Epithelial cell of esophagus (primary cell): ENCODE data around the gene CD300H.
A peak's percentile ranks its signal among the peaks of the same experiment; 100 is the strongest.
"Not testable (repeated sequence)": the region's sequence is repeated elsewhere in the genome, so short reads cannot be mapped to it uniquely, and the experiment has no call there.

Experiments used
- DNase-seq: peaks from one replicate; pipeline ENCODE4 v3.0.0; 2010; ENCODE audit warnings: low read depth
- H3K4me3 ChIP-seq: 2 replicates; pipeline ENCODE4 v1.5.1; 2011; ENCODE audit warnings: mild to moderate bottlenecking, low read length, control low read depth
- CTCF ChIP-seq: IDR thresholded peaks from 2 replicates; pipeline ENCODE4 v1.5.1; 2011; ENCODE audit warnings: low read depth, mild to moderate bottlenecking, low read length, control low read depth, inconsistent platforms; ENCODE audit not compliant: insufficient read depth; ENCODE audit errors: missing control alignments

CD300H gene

GRCh38 chr17:74521701-74522201, 45.6 kb downstream of the CD300H start:
- DNase-seq = no peak
- TF ChIP-seq CTCF = no peak
- no peak overlapping the region for H3K4me3 ChIP-seq

GRCh38 chr17:74520790-74521480, 46.4 kb downstream of the CD300H start:
- no peak for TF ChIP-seq CTCF
- DNase-seq = no peak
- no peak overlapping the region for H3K4me3 ChIP-seq

- no peak overlapping the region for H3K4me3 ChIP-seq
- DNase-seq = no peak
- no peak for TF ChIP-seq CTCF
Observed at GRCh38 chr17:74520016-74520434, 47.3 kb downstream of the CD300H start.

GRCh38 chr17:74518413-74518981, 48.8 kb downstream of the CD300H start:
- not testable (repeated sequence) for H3K4me3 ChIP-seq

GRCh38 chr17:74516561-74517328, 50.6 kb downstream of the CD300H start:
- no peak for DNase-seq
- H3K4me3 ChIP-seq = no peak overlapping the region
- no peak for TF ChIP-seq CTCF

More at GRCh38 chr17:74518413-74518981, 48.8 kb downstream of the CD300H start:
- DNase-seq = not testable (repeated sequence)

- TF ChIP-seq CTCF = no peak
- no peak for DNase-seq
- H3K4me3 ChIP-seq = no peak overlapping the region
Observed at GRCh38 chr17:74515941-74516340, 51.4 kb downstream of the CD300H start.

- peak; percentile 27 for DNase-seq
- TF ChIP-seq CTCF = no peak
- H3K4me3 ChIP-seq = no peak overlapping the region
Observed at GRCh38 chr17:74514632-74515334, 52.5 kb downstream of the CD300H start.
